ENCODE results near the gene CAPSL. TPM values are rescaled to one million over a fixed set of nuclear protein-coding genes. Genes with fewer than 3 reads are reported as not detected.

CAPSL gene
- total and polyA plus RNA-seq, 2 experiments from 2014 or later: 0.73 TPM; not detected in 1

GRCh38 chr5:35890021-35891020, 48.1 kb downstream of the CAPSL start (continued):
- no peak for TF ChIP-seq ZNF462 (CRISPR knock-in tag; IDR thresholded peaks at IDR 0.05)
- no peak for TF ChIP-seq EZH2phosphoT487 (IDR thresholded peaks at IDR 0.05; ENCODE audit: unreplicated experiment)
- TF ChIP-seq, protein P1, sequence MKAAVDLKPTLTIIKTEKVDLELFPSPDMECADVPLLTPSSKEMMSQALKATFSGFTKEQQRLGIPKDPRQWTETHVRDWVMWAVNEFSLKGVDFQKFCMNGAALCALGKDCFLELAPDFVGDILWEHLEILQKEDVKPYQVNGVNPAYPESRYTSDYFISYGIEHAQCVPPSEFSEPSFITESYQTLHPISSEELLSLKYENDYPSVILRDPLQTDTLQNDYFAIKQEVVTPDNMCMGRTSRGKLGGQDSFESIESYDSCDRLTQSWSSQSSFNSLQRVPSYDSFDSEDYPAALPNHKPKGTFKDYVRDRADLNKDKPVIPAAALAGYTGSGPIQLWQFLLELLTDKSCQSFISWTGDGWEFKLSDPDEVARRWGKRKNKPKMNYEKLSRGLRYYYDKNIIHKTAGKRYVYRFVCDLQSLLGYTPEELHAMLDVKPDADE (IDR thresholded peaks at IDR 0.05): no peak

GRCh38 chr5:35887321-35888100, 50.9 kb downstream of the CAPSL start:
- Mint-ChIP-seq H3K36me3 (ENCODE audit: low read depth) (no peaks in the 10 kb centered on the region; the same call in 2 of the 3 replicates), H3K27me3 (ENCODE audit: insufficient read depth, low read depth, poor library complexity) (peaks cover 2% of the 10 kb centered on the region), H3K9me3 (no peaks in the 10 kb centered on the region), H3K4me3 (no peak overlapping the region), H3K27ac (no peak overlapping the region), H3K4me1 (no peaks in the 10 kb centered on the region)
- peaks cover 11% of the 10 kb centered on the region; the same call in 1 of the 2 replicates for H3K9me2 ChIP-seq (ENCODE audit: insufficient read depth)
- no peak overlapping the region for H3K4me3 ChIP-seq
- no peaks in the 10 kb centered on the region for H4K20me1 ChIP-seq (replicated peaks; ENCODE audit: insufficient read depth)
- peak overlapping the region; percentile 72; the same call in 1 of the 2 replicates for H2AFZ ChIP-seq
- H3K27me3 ChIP-seq (ENCODE audit: insufficient read depth): no peaks in the 10 kb centered on the region
- no peaks in the 10 kb centered on the region for H3F3A ChIP-seq (replicated peaks; ENCODE audit: low read depth)
- H3K4me1 ChIP-seq (ENCODE audit: insufficient read depth): no peaks in the 10 kb centered on the region
- DNase-seq (ENCODE audit: low spot score): no peak
- no peak for ATAC-seq
- H3K27ac ChIP-seq (ENCODE audit: low read depth): no peak overlapping the region
- no peaks in the 10 kb centered on the region for H3K36me3 ChIP-seq (ENCODE audit: insufficient read depth)
- H3K79me2 ChIP-seq (replicated peaks; ENCODE audit: insufficient read depth): no peaks in the 10 kb centered on the region
- no peak overlapping the region for H3K4me2 ChIP-seq
- no peak for TF ChIP-seq CREB1 (CRISPR knock-in tag; IDR thresholded peaks at IDR 0.05; ENCODE audit: low read depth)
- peak; percentile 23; the same call in 1 of the 2 replicates for TF ChIP-seq ZNF331 (CRISPR knock-in tag; IDR thresholded peaks at IDR 0.05; ENCODE audit: low read depth)
